NCI-H1417 (cell line): ENCODE data around the gene KRTAP26-1.
A peak's percentile ranks its signal among the peaks of the same experiment; 100 is the strongest.

ENCODE experiments used
- DNase-seq, 3 experiments: peaks; one replicate each; lab custom pipeline; 2025; lab: John Stamatoyannopoulos, UW

The KRTAP26-1 gene, protein sequence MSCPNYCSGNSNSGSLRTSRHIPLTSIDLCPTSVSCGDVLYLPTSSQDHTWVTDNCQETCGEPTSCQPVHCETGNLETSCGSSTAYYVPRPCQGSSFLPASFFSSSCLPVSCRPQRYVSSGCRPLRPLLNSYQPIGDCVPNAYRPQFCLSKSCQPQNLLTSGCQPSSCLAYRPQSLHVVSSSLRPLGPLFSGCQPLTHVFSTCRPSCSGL

DNA sequence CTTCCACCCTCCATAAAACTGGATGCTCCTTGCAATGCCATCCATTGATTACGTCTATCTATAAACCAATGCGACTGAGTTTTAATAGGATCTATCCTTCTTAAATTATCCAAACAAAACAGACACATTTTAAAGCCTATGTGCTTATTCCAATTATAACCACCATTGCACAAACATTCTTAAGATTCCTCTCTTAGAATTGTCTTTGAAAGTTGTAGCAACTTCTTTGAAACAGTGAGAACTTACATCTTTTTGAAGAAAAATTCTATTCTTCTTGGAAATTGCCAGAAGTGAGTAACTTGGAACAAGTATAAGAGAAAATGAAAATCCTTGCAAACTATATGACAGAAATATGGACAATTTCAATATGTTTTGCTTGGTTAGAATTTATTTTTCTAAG is at the start of gene KRTAP26-1:
Gene KRTAP26-1, minus strand, starts transcription at position 101 of the 400 bp plus-strand sequence. CDS start 280 bp downstream, outside the sequence.
- DNase-seq = no peak

GRCh38 chr21:30355906-30356305 is 35.8 kb upstream of the KRTAP26-1 start:
- no peak for DNase-seq

GRCh38 chr21:30354308-30355005 is 34.3 kb upstream of the KRTAP26-1 start:
- DNase-seq = no peak

GRCh38 chr21:30351534-30351933 is 31.4 kb upstream of the KRTAP26-1 start:
- DNase-seq = no peak

DNA sequence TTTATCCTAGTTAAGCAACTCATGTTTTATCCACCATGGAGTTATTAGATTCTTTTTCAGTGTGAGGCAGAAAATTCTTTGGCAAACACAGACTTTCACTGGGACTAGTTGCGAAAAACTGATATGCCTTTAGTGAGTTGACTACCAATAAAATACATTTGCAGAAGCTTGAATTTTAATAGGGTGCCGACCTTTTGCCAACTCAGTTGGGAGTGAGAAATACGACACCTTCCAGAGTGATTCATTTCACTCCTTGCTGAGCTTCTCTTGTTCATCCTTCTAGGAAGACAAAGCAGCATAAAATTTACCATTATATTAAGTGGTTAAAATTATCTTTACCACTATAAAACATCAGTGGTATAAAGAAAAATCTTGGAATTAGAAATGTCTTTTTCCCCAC is 29.5 kb upstream of the KRTAP26-1 start:
- DNase-seq = peak in 1 of 3 experiments; percentile 57

DNA sequence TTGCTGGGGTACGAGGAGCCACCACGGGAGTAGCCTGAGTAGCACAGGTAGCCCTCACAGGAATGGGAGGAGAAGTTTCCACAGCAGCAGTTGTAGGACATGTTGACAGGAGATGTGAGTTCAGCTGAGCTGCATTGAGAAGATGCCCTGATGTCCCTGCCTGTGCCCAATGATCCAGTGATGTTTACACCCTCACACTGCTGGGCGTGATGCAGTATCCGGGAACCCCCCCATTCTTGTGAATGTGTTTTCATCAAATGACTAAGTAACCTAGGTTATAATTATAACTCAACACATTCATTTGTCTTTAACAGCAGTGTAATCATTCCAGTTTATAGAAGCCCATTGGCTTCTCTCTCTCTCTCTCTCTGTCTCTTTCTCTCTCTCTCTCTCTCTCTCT is 28.4 kb upstream of the KRTAP26-1 start, which contains the start of gene KRTAP23-1:
Gene KRTAP23-1, minus strand, starts transcription at position 101 of the 400 bp plus-strand sequence. Its CDS starts 0 bp downstream, at position 101.
- no peak for DNase-seq

GRCh38 chr21:30345014-30345413 is 24.9 kb upstream of the KRTAP26-1 start:
- no peak for DNase-seq

DNA sequence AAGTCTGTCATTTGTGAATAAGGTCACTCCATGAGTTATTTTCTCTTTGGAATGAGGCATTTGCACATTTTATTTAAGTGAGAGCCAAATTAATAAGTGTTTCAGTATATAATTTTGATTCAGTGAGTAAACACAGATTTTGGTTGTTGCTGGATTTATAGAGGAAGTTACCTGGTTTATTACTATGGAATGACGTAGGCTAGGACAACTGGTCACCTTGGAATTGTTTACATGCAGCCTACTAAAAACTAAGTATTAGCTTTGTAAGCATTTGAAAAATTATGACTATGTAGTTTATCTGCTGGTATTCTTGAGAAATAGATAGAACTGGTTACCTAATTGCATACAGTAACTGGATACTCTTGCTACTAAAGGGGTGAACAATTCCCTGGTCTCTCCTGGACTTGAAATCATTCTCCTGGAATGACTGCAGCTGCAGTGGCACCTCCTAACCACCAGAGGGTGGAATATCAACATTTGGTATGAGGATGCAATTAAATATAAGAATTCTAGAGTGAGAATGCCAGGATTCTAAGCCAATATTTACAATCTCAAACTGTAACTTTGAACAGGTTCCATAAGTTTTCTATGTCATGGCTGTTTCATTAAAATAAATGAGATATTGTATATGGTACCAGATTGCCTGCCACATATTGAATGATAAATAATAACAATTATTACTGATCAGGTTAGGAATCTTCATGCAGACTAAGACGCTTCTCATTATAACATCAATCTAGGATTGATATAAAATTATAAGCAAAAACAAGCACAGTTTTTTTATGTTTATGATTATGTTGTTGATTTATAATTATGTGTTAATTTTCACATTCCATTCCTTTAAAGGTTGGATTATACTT is 20.8 kb upstream of the KRTAP26-1 start:
- DNase-seq = peak; percentile 46 to 81 (median 50)

DNA sequence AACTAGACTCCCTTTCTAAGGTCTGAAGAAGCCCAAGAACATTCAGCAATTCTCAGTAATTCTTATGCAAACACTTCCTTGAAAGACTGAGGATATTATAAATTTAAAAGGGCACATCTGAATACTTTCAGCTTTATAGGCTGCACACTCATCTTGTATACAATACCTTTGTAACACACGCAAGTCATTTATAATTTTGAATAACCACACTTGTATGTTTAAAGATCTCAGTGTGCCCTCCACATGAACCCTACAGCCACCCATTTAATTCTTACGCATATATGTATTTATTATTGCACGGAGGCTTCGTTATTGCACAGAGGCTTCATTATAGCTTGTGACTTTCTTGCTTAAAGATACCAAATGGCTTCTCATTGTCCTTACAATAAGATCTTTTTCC is 18.6 kb upstream of the KRTAP26-1 start:
- DNase-seq = no peak

GRCh38 chr21:30337772-30338171 is 17.7 kb upstream of the KRTAP26-1 start:
- no peak for DNase-seq

DNA sequence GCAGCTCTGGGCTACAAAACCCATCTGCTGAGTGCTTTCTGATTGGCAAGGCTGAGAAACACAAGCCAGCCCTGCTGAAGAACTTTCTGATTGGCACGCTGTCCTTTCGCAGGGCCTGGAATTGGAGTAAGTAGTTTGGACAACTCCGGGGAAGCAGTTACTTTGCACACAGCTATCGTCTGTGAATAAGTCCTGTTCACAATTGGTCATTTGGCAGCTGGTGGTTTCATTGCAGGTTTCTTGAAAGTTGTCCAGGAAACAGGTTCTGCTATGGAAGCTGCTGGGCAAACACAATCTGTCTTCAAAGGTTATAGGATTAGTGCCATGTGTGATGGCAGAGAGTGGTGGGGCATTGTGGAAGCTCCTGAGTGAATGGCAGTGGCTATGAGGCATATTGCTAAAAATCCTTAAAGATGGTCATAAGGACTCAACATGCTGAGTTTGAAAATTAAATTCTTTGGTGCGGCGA is 17.2 kb upstream of the KRTAP26-1 start, which contains the start of gene KRTAP27-1:
Gene KRTAP27-1, minus strand, starts transcription at position 419 of the 469 bp plus-strand sequence. Its CDS starts 26 bp downstream, at position 393.
- no peak for DNase-seq

- DNase-seq = no peak
Observed at GRCh38 chr21:30336596-30336995, 16.5 kb upstream of the KRTAP26-1 start.

- DNase-seq = no peak
Observed at GRCh38 chr21:30333736-30334135, 13.6 kb upstream of the KRTAP26-1 start.

GRCh38 chr21:30332681-30333080 is 12.6 kb upstream of the KRTAP26-1 start:
- no peak for DNase-seq

DNA sequence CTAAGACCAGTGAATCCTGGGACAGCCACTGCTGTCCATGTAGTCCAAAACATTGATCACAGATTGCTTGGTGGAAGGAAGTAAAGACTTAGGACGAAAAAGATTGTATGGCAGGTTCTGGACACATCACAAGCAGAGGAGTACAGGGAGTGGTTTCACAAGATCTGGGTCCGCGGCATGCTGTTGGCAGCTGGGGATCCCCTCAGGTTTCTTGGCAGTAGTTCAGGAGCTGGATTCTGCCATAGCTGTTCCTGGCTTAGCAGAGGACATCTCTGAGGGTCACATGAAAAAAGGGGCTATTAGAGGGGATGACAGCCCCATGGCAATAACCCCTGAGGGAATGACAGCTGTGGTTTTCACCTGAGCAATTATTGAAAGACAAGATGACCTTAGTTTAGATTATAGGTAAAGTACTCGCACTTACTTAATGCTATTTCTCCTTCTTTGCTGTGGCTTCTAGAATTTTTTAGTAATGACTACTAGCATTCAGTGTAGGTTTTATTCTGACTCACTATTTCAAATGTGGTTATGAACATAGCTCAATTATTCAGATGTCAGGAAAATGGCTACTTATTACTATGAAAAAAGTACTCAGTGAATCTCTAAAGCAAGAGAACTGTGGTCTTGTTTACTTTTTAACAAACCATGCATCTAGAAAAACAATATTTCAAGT is 9.2 kb upstream of the KRTAP26-1 start:
- DNase-seq = no peak

GRCh38 chr21:30326390-30326789 is 6.3 kb upstream of the KRTAP26-1 start:
- DNase-seq = no peak

DNA sequence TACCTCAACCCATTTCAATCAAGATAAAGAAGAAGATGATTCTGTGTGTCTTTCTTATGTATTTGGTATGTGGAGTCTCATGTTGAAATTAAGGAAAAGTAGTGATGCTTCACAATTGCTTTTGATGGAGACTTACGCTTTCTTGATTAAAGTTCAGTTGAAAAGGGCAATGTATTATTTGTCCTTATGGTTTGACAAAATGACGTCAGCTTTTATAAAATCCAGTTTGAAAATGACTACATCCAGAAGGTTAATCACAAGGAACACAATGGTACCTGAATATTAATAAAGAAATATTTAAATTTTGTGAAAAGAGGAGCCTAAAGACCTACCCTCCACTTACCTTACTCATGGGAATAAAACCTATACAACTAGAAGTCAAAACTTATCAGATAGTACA is 4.4 kb downstream of the KRTAP26-1 start:
- no peak for DNase-seq

DNA sequence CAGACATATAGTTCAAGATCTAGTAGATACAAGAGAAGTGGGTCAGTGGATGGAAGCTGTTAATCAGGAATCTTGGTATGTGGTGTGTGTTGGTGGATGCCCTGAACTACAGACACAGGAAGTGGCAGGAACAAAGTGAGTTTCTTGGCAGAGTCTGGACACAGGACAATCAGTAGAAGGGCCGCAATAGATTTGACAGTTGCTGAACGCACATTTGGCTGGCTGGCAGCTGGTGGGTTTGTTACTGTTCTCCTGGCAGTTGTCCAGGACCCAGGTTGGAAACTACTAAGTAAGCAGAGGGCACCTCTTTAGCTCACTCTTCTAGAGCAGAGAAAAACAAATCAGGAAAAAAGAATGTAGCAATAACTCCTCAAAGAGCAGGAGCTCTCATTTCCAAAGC is 13.2 kb downstream of the KRTAP26-1 start:
- peak in 2 of 3 experiments; percentile 7 to 54 for DNase-seq

- no peak for DNase-seq
Observed at GRCh38 chr21:30305136-30305535, 15.0 kb downstream of the KRTAP26-1 start.

- DNase-seq = no peak
Observed at GRCh38 chr21:30289215-30289614, 30.9 kb downstream of the KRTAP26-1 start, which contains the start of gene KRTAP25-1. Gene KRTAP25-1 (minus strand): TSS chr21:30289514. CDS start chr21:30289490, 24 bp downstream.

- peak in 1 of 3 experiments; percentile 28 for DNase-seq
Observed at GRCh38 chr21:30282850-30283249, 37.3 kb downstream of the KRTAP26-1 start, which contains the start of gene KRTAP24-1. Gene KRTAP24-1 (minus strand): TSS chr21:30282950. CDS start chr21:30282932, 18 bp downstream.
